K562 (cell line): Measurements from ENCODE around the gene CLEC2D. TPM values are rescaled to one million over a fixed set of nuclear protein-coding genes. Genes with fewer than 3 reads are reported as not detected.

Experiments
- ATAC-seq: fragments of 200-7000 bp; cut with Tn5 transposase; 3 replicates; pipeline ENCODE4 v1.9.1; 2020; ENCODE audit warnings: moderate library complexity
- BruUV-seq: library from RNA; stranded (reverse); fragments of 400-500 nt; replicated peaks from 2 replicates; lab custom pipeline; 2021; lab: Mats Ljungman, UMichigan
- CTCF ChIA-PET: fragments of 300-600 bp; formaldehyde crosslinking; extraction: SDS; loops from one replicate; lab custom pipeline; 2021; ENCODE audit warnings: low intra/inter-chr PET ratio; lab: Yijun Ruan, JAX
- POLR2A ChIA-PET: fragments of 300-600, 350-650 bp; sonication (Branson Sonifier 250); formaldehyde crosslinking; extraction: SDS; loops from one replicate; lab custom pipeline; 2021; ENCODE audit warnings: antibody characterized with exemption, inconsistent platforms; lab: Yijun Ruan, JAX
- DNase-seq, 4 experiments: peaks; one replicate each; pipeline versions ENCODE4 v3.0.0 to v3.0.0-alpha.2; 2011 to 2018; ENCODE audit warnings: low spot score in 3 of 4, mixed read lengths in 3 of 4; ENCODE audit errors: extremely low read depth in 1 of 4
- FAIRE-seq: peaks from 2 replicates; lab custom pipeline; 2011; peaks lifted over from hg19 to GRCh38; lab: Jason Lieb, UNC
- H2AFZ ChIP-seq: 2 replicates; pipeline ENCODE4 v1.6.0; 2011; ENCODE audit warnings: low read depth, low read length, control low read depth, inconsistent platforms
- H3K27ac ChIP-seq: fragments of 200-600 bp; 3 replicates; pipeline ENCODE4 v1.8.0; 2011; ENCODE audit warnings: low read depth, mild to moderate bottlenecking, control low read depth, inconsistent platforms, low read length, moderate library complexity, mixed read lengths; ENCODE audit errors: extremely low read depth
- H3K27me3 ChIP-seq, 2 experiments: fragments of 300-600 bp in 1 of 2; 2 replicates in 1 of 2; 3 replicates in 1 of 2; pipeline versions ENCODE4 v1.6.0 to v1.8.0; 2011; ENCODE audit warnings: inconsistent platforms in 2 of 2, low read length in 2 of 2, mild to moderate bottlenecking in 1 of 2, mixed read lengths in 1 of 2, moderate library complexity in 1 of 2; ENCODE audit not compliant: control insufficient read depth in 2 of 2, insufficient read depth in 2 of 2
- H3K36me3 ChIP-seq: fragments of 300-600 bp; 3 replicates; pipeline ENCODE4 v1.8.0; 2011; ENCODE audit warnings: mild to moderate bottlenecking, low read length, inconsistent platforms; ENCODE audit not compliant: control insufficient read depth, insufficient read depth
- H3K4me1 ChIP-seq, 2 experiments: fragments of 200-600 bp in 1 of 2; replicated peaks in 1 of 2; 2 replicates in 1 of 2; 3 replicates in 1 of 2; pipeline versions ENCODE4 v1.5.1 to v1.8.0; 2011; ENCODE audit warnings: inconsistent platforms in 2 of 2, low read length in 2 of 2, mild to moderate bottlenecking in 1 of 2, mixed read lengths in 1 of 2, moderate library complexity in 1 of 2; ENCODE audit not compliant: control insufficient read depth in 2 of 2, insufficient read depth in 2 of 2
- H3K4me2 ChIP-seq: 2 replicates; pipeline ENCODE4 v1.6.1; 2011; ENCODE audit warnings: low read length, control low read depth, inconsistent platforms, mixed read lengths; ENCODE audit not compliant: insufficient read depth
- H3K4me3 ChIP-seq: fragments of 200-600 bp; sonication (generic), shearing (Covaris generic); 2 replicates; pipeline ENCODE4 v1.5.1; 2016; ENCODE audit warnings: control low read depth, inconsistent platforms
- H3K79me2 ChIP-seq: fragments of 200-600 bp; 3 replicates; pipeline ENCODE4 v1.8.0; 2011; ENCODE audit warnings: low read length, inconsistent platforms; ENCODE audit not compliant: control insufficient read depth, insufficient read depth
- H3K9ac ChIP-seq, 2 experiments: 2 replicates each; pipeline versions ENCODE4 v1.6.0 to v1.6.1; 2011; ENCODE audit warnings: low read depth in 2 of 2, low read length in 2 of 2, control low read depth in 1 of 2, inconsistent platforms in 1 of 2, mild to moderate bottlenecking in 1 of 2, mixed read lengths in 1 of 2; ENCODE audit not compliant: insufficient read depth in 1 of 2
- H3K9me1 ChIP-seq: one replicate; pipeline ENCODE4 v1.6.0; 2011; ENCODE audit warnings: inconsistent platforms, mild to moderate bottlenecking, low read length, moderate library complexity; ENCODE audit not compliant: control insufficient read depth, insufficient read depth
- H3K9me3 ChIP-seq: replicated peaks from 2 replicates; pipeline ENCODE4 v1.5.1; 2011; ENCODE audit warnings: low read depth, low read length, inconsistent platforms; ENCODE audit not compliant: control insufficient read depth, insufficient read depth
- H4K20me1 ChIP-seq: replicated peaks from 2 replicates; pipeline ENCODE4 v1.6.1; 2011; ENCODE audit warnings: low read length, inconsistent platforms, mixed read lengths; ENCODE audit not compliant: control insufficient read depth, insufficient read depth
- ATF3 ChIP-seq, 2 experiments: fragments of 450-650 bp in 1 of 2; sonication (generic) in 1 of 2; formaldehyde crosslinking in 1 of 2; IDR thresholded peaks in 1 of 2; conservative IDR thresholded peaks in 1 of 2; 2 replicates each; pipeline versions ENCODE4 v1.6.1 to v1.8.1; 2016 to 2023; ENCODE audit warnings: mild to moderate bottlenecking in 2 of 2, moderate library complexity in 2 of 2, inconsistent platforms in 1 of 2, missing genetic modification reagents in 1 of 2
- RNF219 ChIP-seq: fragments of 250-450 bp; sonication (Bioruptor Pico); IDR thresholded peaks from 2 replicates; pipeline ENCODE4 v1.5.0; 2022; ENCODE audit warnings: mild to moderate bottlenecking
- ZBTB43 ChIP-seq: sonication (generic); formaldehyde crosslinking; IDR thresholded peaks from 2 replicates; pipeline ENCODE4 v1.8.0; 2023; ENCODE audit warnings: mild to moderate bottlenecking, missing genetic modification reagents
- in situ Hi-C: fragments of 300-500 bp; cut with MboI; formaldehyde crosslinking; loops from 4 replicates; pipeline ENCODE4 v1.15.0; 2018; ENCODE audit warnings: inconsistent platforms, mixed read lengths
- intact Hi-C: fragments of 100-400 bp; cut with micrococcal nuclease; formaldehyde crosslinking; loops from 2 replicates; pipeline ENCODE4 v1.14.2; 2022
- polyA plus RNA-seq, 8 experiments: library from polyadenylated mRNA; depleted of rRNA in 4 of 8; stranded (reverse) in 5 of 8; unstranded in 3 of 8; fragments of >200 nt; fragmentation: Nextera tagmentation in 2 of 8; fragmentation: Illumina TruSeq in 1 of 8; extraction: Ambion mirVana in 2 of 8; extraction: Trizol in 1 of 8; gene quantifications; 2 replicates each; pipeline versions ENCODE4 v1.2.1 to v1.2.3, GENCODE V29; 2011 to 2014; ENCODE audit warnings: inconsistent platforms in 1 of 8, missing spikeins in 1 of 8
- total RNA-seq, 7 experiments: library from RNA; depleted of rRNA in 6 of 7; stranded (reverse); fragments of >200 nt in 6 of 7; fragmentation: Illumina TruSeq in 2 of 7; extraction: Trizol in 2 of 7; gene quantifications; 2 replicates each; pipeline versions ENCODE4 v1.2.1 to v1.2.3, GENCODE V29; 2011 to 2021; ENCODE audit warnings: low replicate concordance in 1 of 7

Gene CLEC2D
- total and polyA plus RNA-seq, 9 of the 15 experiments (the other 6 are each of a cell fraction or from before 2014, with no cell fraction given), result 1.4 to 5.0 (median 2.2) TPM

GRCh38 chr12:9643266-9643660 lies 26.2 kb upstream of the CLEC2D start:
- FAIRE-seq, result no peak
- Histone ChIP-seq H3K9me1 (no peaks in the 10 kb centered on the region), H3K27ac (no peak overlapping the region)
- TF ChIP-seq ZBTB43 (CRISPR knock-in tag) (no peak), ATF3 (IDR thresholded peaks at IDR 0.05) (no peak), ATF3 (CRISPR knock-in tag; conservative IDR thresholded peaks at IDR 0.05) (no peak), RNF219 (CRISPR knock-in tag) (no peak)
- TF ChIP-seq, all 486 proteins: peak for 0
- Histone ChIP-seq H3K4me1 (peaks cover 0 to 5% of the 10 kb centered on the region in 2 experiments; a peak in 3 of 5 replicates), H3K36me3 (no peaks in the 10 kb centered on the region), H3K9ac (no peak overlapping the region), H2AFZ (no peak overlapping the region), H4K20me1 (no peaks in the 10 kb centered on the region), H3K4me3 (no peak overlapping the region), H3K27me3 (no peaks in the 10 kb centered on the region), H3K9me3 (peaks cover 20% of the 10 kb centered on the region), H3K4me2 (no peak overlapping the region), H3K79me2 (0 out of 3 replicates have a peak, but pooled peaks cover under 1% of the 10 kb centered on the region)
- no TSS peak for BruUV-seq
- DNase-seq, result no peak
- in situ Hi-C loops, result loop anchor here (25.0 kb wide), 1 partner anchor 306 kb away; no protein-coding TSS in a partner anchor
- no peak for ATAC-seq
- CTCF ChIA-PET, result no interaction called here
- intact Hi-C loops, result no loop called here
- POLR2A ChIA-PET, result no interaction called here
